NK-92 (cell line): ENCODE measurements around the gene MOBP.
"Not testable (repeated sequence)": the region's sequence is repeated elsewhere in the genome, so short reads cannot be mapped to it uniquely, and the experiment has no call there.

Source experiments
- DNase-seq: peaks from one replicate; lab custom pipeline; 2025; ENCODE audit not compliant: unreplicated experiment; lab: John Stamatoyannopoulos, UW

The MOBP gene

GRCh38 chr3:39449796-39450195, 17.7 kb upstream of the MOBP start:
- DNase-seq, result no peak

GRCh38 chr3:39453134-39453533, 14.3 kb upstream of the MOBP start:
- DNase-seq, result no peak

- DNase-seq, result not testable (repeated sequence)
Measured at GRCh38 chr3:39453872-39454271, 13.6 kb upstream of the MOBP start.

- no peak for DNase-seq
Measured at GRCh38 chr3:39454591-39455217, 12.8 kb upstream of the MOBP start.

- no peak for DNase-seq
Measured at GRCh38 chr3:39456159-39456558, 11.3 kb upstream of the MOBP start.

- DNase-seq, result no peak
Measured at GRCh38 chr3:39457361-39457760, 10.1 kb upstream of the MOBP start.

- DNase-seq, result not testable (repeated sequence)
Measured at GRCh38 chr3:39458579-39458978, 8.9 kb upstream of the MOBP start.

- DNase-seq, result no peak
Measured at GRCh38 chr3:39460677-39461076, 6.8 kb upstream of the MOBP start.

- DNase-seq, result no peak
Measured at GRCh38 chr3:39463269-39463668, 4.2 kb upstream of the MOBP start.

- no peak for DNase-seq
Measured at GRCh38 chr3:39466988-39467387, 492 bp upstream of the MOBP start.

- DNase-seq, result no peak
Measured at GRCh38 chr3:39468108-39468436, 592 bp downstream of the MOBP start.

- DNase-seq, result no peak
Measured at GRCh38 chr3:39469258-39469657, 1.8 kb downstream of the MOBP start.

GRCh38 chr3:39469945-39470344, 2.5 kb downstream of the MOBP start:
- DNase-seq, result no peak

- no peak for DNase-seq
Measured at GRCh38 chr3:39471652-39472051, 4.2 kb downstream of the MOBP start.

GRCh38 chr3:39473452-39474125, 6.1 kb downstream of the MOBP start:
- no peak for DNase-seq

GRCh38 chr3:39474126-39474515, 6.6 kb downstream of the MOBP start:
- no peak for DNase-seq

GRCh38 chr3:39476783-39477182, 9.3 kb downstream of the MOBP start:
- no peak for DNase-seq

GRCh38 chr3:39478226-39478625, 10.7 kb downstream of the MOBP start:
- DNase-seq, result no peak

GRCh38 chr3:39479701-39480414, 12.4 kb downstream of the MOBP start:
- DNase-seq, result no peak

- DNase-seq, result no peak
Measured at GRCh38 chr3:39485547-39485946, 18.1 kb downstream of the MOBP start.

- DNase-seq, result no peak
Measured at GRCh38 chr3:39491014-39491413, 23.5 kb downstream of the MOBP start.

- DNase-seq, result no peak
Measured at GRCh38 chr3:39491733-39492350, 24.4 kb downstream of the MOBP start.
